HepG2 (cell line): ENCODE results near the gene RASD1. TPM values are rescaled to one million over a fixed set of nuclear protein-coding genes. Genes with fewer than 3 reads are reported as not detected.

Source experiments
- ARNT2 ChIP-seq: sonication (generic); formaldehyde crosslinking; IDR thresholded peaks from 2 replicates; pipeline ENCODE4 v1.8.0; 2022; ENCODE audit warnings: mild to moderate bottlenecking, low read depth, missing genetic modification reagents, moderate library complexity
- E2F1 ChIP-seq: sonication (generic); formaldehyde crosslinking; IDR thresholded peaks from 2 replicates; pipeline ENCODE4 v1.5.0; 2020; ENCODE audit warnings: missing genetic modification reagents
- KDM4B ChIP-seq: sonication (generic); formaldehyde crosslinking; IDR thresholded peaks from 2 replicates; pipeline ENCODE4 v1.4.0; 2020; ENCODE audit warnings: missing genetic modification reagents
- MAZ ChIP-seq, 2 experiments: sonication (generic) in 1 of 2; formaldehyde crosslinking in 1 of 2; IDR thresholded peaks; 2 replicates each; pipeline versions ENCODE4 v1.5.0 to v1.6.1; 2012 to 2020; ENCODE audit warnings: low read depth in 2 of 2, mild to moderate bottlenecking in 2 of 2, borderline replicate concordance in 1 of 2, improper control_type of control experiment in 1 of 2, low read length in 1 of 2, missing genetic modification reagents in 1 of 2, moderate library complexity in 1 of 2
- MLX ChIP-seq: IDR thresholded peaks from 2 replicates; pipeline ENCODE4 v1.6.1; 2016
- NR2C2 ChIP-seq: sonication (generic); formaldehyde crosslinking; IDR thresholded peaks from 2 replicates; pipeline ENCODE4 v1.4.0; 2020; ENCODE audit warnings: missing genetic modification reagents, mild to moderate bottlenecking, moderate library complexity, borderline replicate concordance
- POLR2A ChIP-seq, 2 experiments: IDR thresholded peaks; 2 replicates each; pipeline ENCODE4 v1.6.1; 2011; ENCODE audit warnings: low read depth in 2 of 2, low read length in 2 of 2, mild to moderate bottlenecking in 1 of 2, moderate library complexity in 1 of 2; ENCODE audit not compliant: insufficient read depth in 1 of 2
- RARA ChIP-seq: IDR thresholded peaks from 2 replicates; pipeline ENCODE4 v1.6.1; 2016; ENCODE audit warnings: missing genetic modification reagents, missing compliant biosample characterization
- RFX5 ChIP-seq: IDR thresholded peaks from 2 replicates; pipeline ENCODE4 v1.6.1; 2011; ENCODE audit warnings: low read depth, low read length, improper control_type of control experiment
- ZBTB21 ChIP-seq: sonication (generic); formaldehyde crosslinking; IDR thresholded peaks from 2 replicates; pipeline ENCODE4 v1.4.0; 2020; ENCODE audit warnings: missing genetic modification reagents
- ZBTB43 ChIP-seq: sonication (generic); formaldehyde crosslinking; conservative IDR thresholded peaks from 2 replicates; pipeline ENCODE4 v1.4.0; 2020; ENCODE audit warnings: missing genetic modification reagents
- ZFP37 ChIP-seq: sonication (generic); formaldehyde crosslinking; IDR thresholded peaks from 2 replicates; pipeline ENCODE4 v1.4.0; 2020; ENCODE audit warnings: missing genetic modification reagents, borderline replicate concordance
- ZMYM3 ChIP-seq: sonication (generic); formaldehyde crosslinking; IDR thresholded peaks from 2 replicates; pipeline ENCODE4 v1.5.1; 2020; ENCODE audit warnings: mild to moderate bottlenecking, missing genetic modification reagents
- ZNF232 ChIP-seq: sonication (generic); formaldehyde crosslinking; IDR thresholded peaks from 2 replicates; pipeline ENCODE4 v1.4.0; 2020; ENCODE audit warnings: missing genetic modification reagents, borderline replicate concordance
- ZNF574 ChIP-seq: sonication (generic); formaldehyde crosslinking; IDR thresholded peaks from 2 replicates; pipeline ENCODE4 v1.4.0; 2020; ENCODE audit warnings: missing genetic modification reagents
- ZNF577 ChIP-seq: sonication (generic); formaldehyde crosslinking; IDR thresholded peaks from 2 replicates; pipeline ENCODE4 v1.4.0; 2020; ENCODE audit warnings: mild to moderate bottlenecking, low read depth, missing genetic modification reagents, borderline replicate concordance
- ZNF761 ChIP-seq: sonication (generic); formaldehyde crosslinking; conservative IDR thresholded peaks from 2 replicates; pipeline ENCODE4 v1.4.0; 2020; ENCODE audit warnings: mild to moderate bottlenecking, missing genetic modification reagents
- polyA plus RNA-seq, 8 experiments: library from polyadenylated mRNA; depleted of rRNA in 3 of 8; stranded (reverse) in 7 of 8; unstranded in 1 of 8; fragments of >200 nt; fragmentation: Illumina TruSeq in 4 of 8; extraction: Trizol in 4 of 8; gene quantifications; 2 replicates each; pipeline versions ENCODE4 v1.2.1 to v1.2.3, GENCODE V29; 2011 to 2016; ENCODE audit warnings: low read depth in 4 of 8, missing spikeins in 1 of 8, mixed read lengths in 1 of 8; ENCODE audit not compliant: insufficient read depth in 1 of 8
- total RNA-seq, 5 experiments: library from RNA; depleted of rRNA; stranded (reverse); fragments of >200 nt; fragmentation: Illumina TruSeq; extraction: Trizol; gene quantifications; 2 replicates each; pipeline ENCODE4 v1.2.3, GENCODE V29; 2016; ENCODE audit warnings: low read depth in 1 of 5
- TF ChIP-seq, protein P1 (sequence below): IDR thresholded peaks from 2 replicates; pipeline ENCODE4 v1.6.1; 2018; ENCODE audit warnings: missing genetic modification reagents
- TF ChIP-seq, protein P2 (sequence below): IDR thresholded peaks from 2 replicates; pipeline ENCODE4 v1.6.1; 2016; ENCODE audit warnings: control low read depth

The RASD1 gene
- total and polyA plus RNA-seq, 2 of the 13 experiments (the other 11 are each of a cell fraction or from before 2014, with no cell fraction given): 1.6 to 4.2 TPM

GRCh38 chr17:17445925-17446665 lies 50.1 kb downstream of the RASD1 start (continued):
- TF ChIP-seq POLR2A (IDR thresholded peaks at IDR 0.05; ENCODE audit: insufficient read depth in 1 of 2, low read depth in 2 of 2, low read length in 2 of 2) (peak in 1 of 2 experiments; percentile 2; a peak in 1 of 4 replicates), ZMYM3 (0 out of 2 replicates have a peak, but pooled peaks have one; percentile 23), NR2C2 (CRISPR knock-in tag) (peak; percentile 81), MLX (CRISPR knock-in tag) (peak; percentile 79; the same call in 1 of the 2 replicates), ZNF761 (CRISPR knock-in tag) (0 out of 2 replicates have a peak, but pooled peaks have one; percentile 17), ZNF574 (peak; percentile 85), RARA (CRISPR knock-in tag) (peak; percentile 98), RFX5 (peak; percentile 55; the same call in 1 of the 2 replicates), MAZ (IDR thresholded peaks at IDR 0.05; ENCODE audit: borderline replicate concordance, low read depth, low read length) (0 out of 2 replicates have a peak, but pooled peaks have one; percentile 29), MAZ (CRISPR knock-in tag; IDR thresholded peaks at IDR 0.05; ENCODE audit: low read depth) (no peak), ZFP37 (peak; percentile 59; the same call in 1 of the 2 replicates), ZBTB43 (CRISPR knock-in tag) (0 out of 2 replicates have a peak, but pooled peaks have one; percentile 76), KDM4B (CRISPR knock-in tag) (peak; percentile 53; the same call in 1 of the 2 replicates), ZBTB21 (CRISPR knock-in tag) (peak; percentile 48; the same call in 1 of the 2 replicates), ARNT2 (peak; percentile 77), ZNF577 (CRISPR knock-in tag) (no peak), ZNF232 (peak; percentile 63; the same call in 1 of the 2 replicates), E2F1 (no peak)
- TF ChIP-seq, protein P1, sequence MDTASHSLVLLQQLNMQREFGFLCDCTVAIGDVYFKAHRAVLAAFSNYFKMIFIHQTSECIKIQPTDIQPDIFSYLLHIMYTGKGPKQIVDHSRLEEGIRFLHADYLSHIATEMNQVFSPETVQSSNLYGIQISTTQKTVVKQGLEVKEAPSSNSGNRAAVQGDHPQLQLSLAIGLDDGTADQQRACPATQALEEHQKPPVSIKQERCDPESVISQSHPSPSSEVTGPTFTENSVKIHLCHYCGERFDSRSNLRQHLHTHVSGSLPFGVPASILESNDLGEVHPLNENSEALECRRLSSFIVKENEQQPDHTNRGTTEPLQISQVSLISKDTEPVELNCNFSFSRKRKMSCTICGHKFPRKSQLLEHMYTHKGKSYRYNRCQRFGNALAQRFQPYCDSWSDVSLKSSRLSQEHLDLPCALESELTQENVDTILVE (CRISPR knock-in tag): peak; percentile 65
- TF ChIP-seq, protein P2, sequence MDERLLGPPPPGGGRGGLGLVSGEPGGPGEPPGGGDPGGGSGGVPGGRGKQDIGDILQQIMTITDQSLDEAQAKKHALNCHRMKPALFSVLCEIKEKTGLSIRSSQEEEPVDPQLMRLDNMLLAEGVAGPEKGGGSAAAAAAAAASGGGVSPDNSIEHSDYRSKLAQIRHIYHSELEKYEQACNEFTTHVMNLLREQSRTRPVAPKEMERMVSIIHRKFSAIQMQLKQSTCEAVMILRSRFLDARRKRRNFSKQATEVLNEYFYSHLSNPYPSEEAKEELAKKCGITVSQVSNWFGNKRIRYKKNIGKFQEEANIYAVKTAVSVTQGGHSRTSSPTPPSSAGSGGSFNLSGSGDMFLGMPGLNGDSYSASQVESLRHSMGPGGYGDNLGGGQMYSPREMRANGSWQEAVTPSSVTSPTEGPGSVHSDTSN (CRISPR knock-in tag): peak; percentile 59
